Measurements from ENCODE around the gene NPRL2. TPM values are rescaled to one million over a fixed set of nuclear protein-coding genes. Genes with fewer than 3 reads are reported as not detected.
A peak's percentile ranks its signal among the peaks of the same experiment; 100 is the strongest.

The NPRL2 gene
- total and polyA plus RNA-seq, 9 of the 15 experiments (the other 6 are each of a cell fraction or from before 2014, with no cell fraction given) = 17.4 to 40.4 (median 24.4) TPM

- TF ChIP-seq MAX (CRISPR knock-in tag; IDR thresholded peaks at IDR 0.05) (no peak), SRSF9 (IDR thresholded peaks at IDR 0.05; ENCODE audit: borderline replicate concordance, low read depth, low read length) (no peak), NFIC (IDR thresholded peaks at IDR 0.05) (peak; percentile 4; the same call in 1 of the 2 replicates), CAMTA2 (CRISPR knock-in tag; conservative IDR thresholded peaks at IDR 0.05) (no peak)
Measured at GRCh38 chr3:50322115-50322385, 28.5 kb downstream of the NPRL2 start (continued).

- H3K4me1 ChIP-seq (replicated peaks in 1 of 2; ENCODE audit: control insufficient read depth in 2 of 2, insufficient read depth in 2 of 2, low read length in 2 of 2) = peaks cover 33 to 75% of the 10 kb centered on the region in 2 experiments
- H3K27me3 ChIP-seq (ENCODE audit: control insufficient read depth in 2 of 2, insufficient read depth in 2 of 2, low read length in 2 of 2) = no peaks in the 10 kb centered on the region
- intact Hi-C loops (cut with micrococcal nuclease) = no loop called here
- ATAC-seq (peak; percentile 90), DNase-seq (ENCODE audit: extremely low read depth in 1 of 4, low spot score in 3 of 4) (peak; percentile 68 to 90 (median 78)), FAIRE-seq (peak; percentile 71)
- peak overlapping the region; percentile 90 for H3K4me2 ChIP-seq (ENCODE audit: insufficient read depth, low read length)
- H3K4me3 ChIP-seq = peak overlapping the region; percentile 81
- peak overlapping the region; percentile 100 for H3K27ac ChIP-seq (ENCODE audit: extremely low read depth, low read depth, low read length)
- H3K9me3 ChIP-seq (replicated peaks; ENCODE audit: control insufficient read depth, insufficient read depth, low read depth, low read length) = no peaks in the 10 kb centered on the region
- peaks cover 43% of the 10 kb centered on the region; the same call in 2 of the 3 replicates for H3K36me3 ChIP-seq (ENCODE audit: control insufficient read depth, insufficient read depth, low read length)
- POLR2A ChIA-PET = interaction anchor here (1.0 kb wide), 1 partner anchor 18 kb away, joined by 4 read pairs; the partner anchor contains the start of gene HYAL1
- peak overlapping the region; percentile 99 for H2AFZ ChIP-seq (ENCODE audit: low read depth, low read length)
- CTCF ChIA-PET (ENCODE audit: low intra/inter-chr PET ratio) = no interaction called here
- H4K20me1 ChIP-seq (replicated peaks; ENCODE audit: control insufficient read depth, insufficient read depth, low read length) = no peaks in the 10 kb centered on the region
- peak overlapping the region; percentile 98 for H3K9ac ChIP-seq (ENCODE audit: insufficient read depth in 1 of 2, low read depth in 2 of 2, low read length in 2 of 2)
- in situ Hi-C loops (cut with MboI) = no loop called here
- under 1% methylated on average over 33 of the region's 59 CpGs for WGBS (ENCODE audit: insufficient coverage, low coverage, missing lambda C conversion rate)
- BruUV-seq (replicated peaks) = no TSS peak
- peaks cover 22% of the 10 kb centered on the region for H3K79me2 ChIP-seq (ENCODE audit: control insufficient read depth, insufficient read depth, low read length)
- H3K9me1 ChIP-seq (ENCODE audit: control insufficient read depth, insufficient read depth, low read length) = no peaks in the 10 kb centered on the region
- TF ChIP-seq DDX20 (tag; IDR thresholded peaks at IDR 0.05; ENCODE audit: low read depth) = no peak
- peak; percentile 70; the same call in 1 of the 2 replicates for TF ChIP-seq ZFX (CRISPR knock-in tag; IDR thresholded peaks at IDR 0.05)
- TF ChIP-seq EP300 (IDR thresholded peaks at IDR 0.05; ENCODE audit: low read length) = 0 out of 2 replicates have a peak, but pooled peaks have one; percentile 24
- peak; percentile 100 for TF ChIP-seq TOE1 (IDR thresholded peaks at IDR 0.05; ENCODE audit: borderline replicate concordance)
- no peak for TF ChIP-seq TOE1 (CRISPR knock-in tag; IDR thresholded peaks at IDR 0.05; ENCODE audit: borderline replicate concordance, low read depth)
- peak; percentile 67; the same call in 1 of the 2 replicates for TF ChIP-seq CXXC5 (CRISPR knock-in tag; IDR thresholded peaks at IDR 0.05)
- 0 out of 2 replicates have a peak, but pooled peaks have one; percentile 36 for TF ChIP-seq SIN3B (IDR thresholded peaks at IDR 0.05; ENCODE audit: low read depth)
- TF ChIP-seq ZNF407 (IDR thresholded peaks at IDR 0.05; ENCODE audit: low read depth) = no peak
- TF ChIP-seq RNF2 (IDR thresholded peaks at IDR 0.05) = peak; percentile 89; the same call in 1 of the 2 replicates
Measured at GRCh38 chr3:50321336-50322114, 29.1 kb downstream of the NPRL2 start.

All from K562 (cell line).